B cell (primary cell): ENCODE data around the gene HIBCH.

Experiments
- EZH2 ChIP-seq: IDR thresholded peaks from 2 replicates; pipeline ENCODE4 v1.6.1; 2012; ENCODE audit warnings: borderline replicate concordance, low read depth, mild to moderate bottlenecking, moderate library complexity, low read length; ENCODE audit not compliant: insufficient read depth, poor library complexity, severe bottlenecking
- TF ChIP-seq, protein P1 (sequence below): fragments of 200-600 bp; IDR thresholded peaks from one replicate; pipeline ENCODE4 v1.8.0; 2022; ENCODE audit warnings: antibody characterized with exemption, mild to moderate bottlenecking

- TF ChIP-seq, protein P1, sequence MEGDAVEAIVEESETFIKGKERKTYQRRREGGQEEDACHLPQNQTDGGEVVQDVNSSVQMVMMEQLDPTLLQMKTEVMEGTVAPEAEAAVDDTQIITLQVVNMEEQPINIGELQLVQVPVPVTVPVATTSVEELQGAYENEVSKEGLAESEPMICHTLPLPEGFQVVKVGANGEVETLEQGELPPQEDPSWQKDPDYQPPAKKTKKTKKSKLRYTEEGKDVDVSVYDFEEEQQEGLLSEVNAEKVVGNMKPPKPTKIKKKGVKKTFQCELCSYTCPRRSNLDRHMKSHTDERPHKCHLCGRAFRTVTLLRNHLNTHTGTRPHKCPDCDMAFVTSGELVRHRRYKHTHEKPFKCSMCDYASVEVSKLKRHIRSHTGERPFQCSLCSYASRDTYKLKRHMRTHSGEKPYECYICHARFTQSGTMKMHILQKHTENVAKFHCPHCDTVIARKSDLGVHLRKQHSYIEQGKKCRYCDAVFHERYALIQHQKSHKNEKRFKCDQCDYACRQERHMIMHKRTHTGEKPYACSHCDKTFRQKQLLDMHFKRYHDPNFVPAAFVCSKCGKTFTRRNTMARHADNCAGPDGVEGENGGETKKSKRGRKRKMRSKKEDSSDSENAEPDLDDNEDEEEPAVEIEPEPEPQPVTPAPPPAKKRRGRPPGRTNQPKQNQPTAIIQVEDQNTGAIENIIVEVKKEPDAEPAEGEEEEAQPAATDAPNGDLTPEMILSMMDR, result no peak
- TF ChIP-seq EZH2, result no peak
These were observed 134.2 kb downstream of the HIBCH start for GRCh38 chr2:190185380-190185779.
